OCI-LY7 (cell line): ENCODE results near the gene KDM1A.

Source experiments
- CTCF ChIP-seq: fragments of 200-600 bp; sonication (generic); conservative IDR thresholded peaks from 2 replicates; pipeline ENCODE4 v1.5.1; 2014; ENCODE audit warnings: mild to moderate bottlenecking, antibody characterized with exemption, low read length, moderate library complexity, mixed read lengths
- EZH2phosphoT487 ChIP-seq: fragments of 200-600 bp; sonication (generic); IDR thresholded peaks from 2 replicates; pipeline ENCODE4 v1.6.1; 2018; ENCODE audit warnings: low read depth, borderline replicate concordance, mild to moderate bottlenecking, mixed run types, antibody characterized with exemption, low read length, moderate library complexity, mixed read lengths

GRCh38 chr1:23039308-23039826 lies 20.1 kb downstream of the KDM1A start:
- TF ChIP-seq CTCF: no peak
- TF ChIP-seq EZH2phosphoT487: no peak
